ENCODE measurements around the gene UBQLN1.

DNA sequence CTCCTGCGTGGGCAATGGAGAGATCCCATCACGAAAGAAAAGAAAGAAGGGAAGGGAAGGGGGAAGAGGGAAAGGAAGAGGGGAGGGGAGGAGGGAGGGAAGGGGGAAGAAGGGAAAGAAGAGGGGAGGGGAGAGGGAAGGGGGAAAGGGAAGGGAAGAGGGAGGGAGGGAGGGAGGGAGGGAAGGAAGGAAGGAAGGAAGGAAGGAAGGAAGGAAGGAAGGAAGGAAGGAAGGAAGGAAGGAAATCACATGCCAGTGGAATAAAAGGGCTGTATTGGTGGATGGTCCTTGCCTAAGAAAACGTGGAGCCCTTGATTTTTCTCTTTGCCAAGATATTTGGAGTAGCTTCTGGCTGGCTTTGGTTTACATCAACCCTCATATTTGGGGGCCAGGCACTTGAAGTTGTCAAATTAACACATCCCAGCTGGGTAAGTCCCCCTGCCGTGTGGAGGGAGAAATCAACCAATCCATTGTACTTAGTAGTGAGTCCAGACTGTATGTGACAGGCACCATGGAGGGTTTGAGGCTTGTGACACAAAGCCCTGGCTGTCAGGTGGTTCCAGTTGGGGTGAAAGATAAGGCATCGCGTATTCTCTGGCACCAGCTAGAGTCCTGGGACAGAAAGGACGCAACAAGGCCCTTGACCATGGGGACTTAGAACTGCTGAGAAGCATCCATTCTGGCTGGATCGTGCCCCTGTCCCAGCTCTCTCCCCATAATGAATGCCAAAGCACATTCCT, 61.1 kb downstream of the UBQLN1 start:
- TF ChIP-seq CTCF (IDR thresholded peaks at IDR 0.05) (no peak), POLR2A (IDR thresholded peaks at IDR 0.05) (no peak)
